Fibroblast of the aortic adventitia (primary cell): ENCODE measurements around the gene PAXIP1. TPM values are rescaled to one million over a fixed set of nuclear protein-coding genes. Genes with fewer than 3 reads are reported as not detected.

ENCODE experiments used
- DNase-seq: peaks from one replicate; pipeline ENCODE4 v3.0.0-alpha.2; 2010; ENCODE audit warnings: low read depth
- H3K4me3 ChIP-seq: 2 replicates; pipeline ENCODE4 v1.5.1; 2011; ENCODE audit warnings: low read depth, mild to moderate bottlenecking, control low read depth, low read length, moderate library complexity
- CTCF ChIP-seq: IDR thresholded peaks from 2 replicates; pipeline ENCODE4 v1.5.1; 2011; ENCODE audit warnings: mild to moderate bottlenecking, low read length, control low read depth, inconsistent platforms; ENCODE audit not compliant: insufficient read depth
- total RNA-seq: library from RNA; depleted of rRNA; stranded (reverse); fragments of >200 nt; gene quantifications from 2 replicates; pipeline ENCODE4 v1.2.3, GENCODE V29; 2012; ENCODE audit warnings: low replicate concordance

The PAXIP1 gene
- total RNA-seq, 1 donor = 12.2 TPM

DNA sequence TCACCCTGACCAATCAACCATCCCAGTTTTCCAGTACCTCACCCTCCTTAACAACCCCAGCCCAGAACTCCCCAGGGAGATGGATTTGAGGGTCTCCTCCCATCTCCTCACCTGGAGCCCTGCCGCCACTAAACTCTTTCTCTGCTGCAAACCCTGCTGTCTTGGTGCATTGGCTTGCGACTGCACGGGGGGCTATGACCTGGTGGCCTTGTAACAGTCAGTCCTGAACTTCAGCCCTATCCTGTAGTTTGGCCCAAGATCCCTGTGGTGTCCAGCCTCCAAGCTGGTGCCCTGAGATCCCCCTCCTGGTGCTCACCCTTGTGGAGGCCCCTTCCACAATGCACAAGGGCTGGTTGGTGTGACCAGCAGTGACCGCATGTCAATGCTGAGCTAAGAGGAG lies 91.9 kb downstream of the PAXIP1 start:
- no peak overlapping the region for H3K4me3 ChIP-seq
- no peak for TF ChIP-seq CTCF
- no peak for DNase-seq

GRCh38 chr7:154910125-154910524 lies 92.8 kb downstream of the PAXIP1 start:
- no peak for DNase-seq
- no peak overlapping the region for H3K4me3 ChIP-seq
- no peak for TF ChIP-seq CTCF

- DNase-seq = no peak
- TF ChIP-seq CTCF = no peak
- H3K4me3 ChIP-seq = no peak overlapping the region
Observed at GRCh38 chr7:154909241-154910105, 93.5 kb downstream of the PAXIP1 start.

- H3K4me3 ChIP-seq = no peak overlapping the region
- no peak for DNase-seq
- no peak for TF ChIP-seq CTCF
Observed at GRCh38 chr7:154907651-154908620, 95.0 kb downstream of the PAXIP1 start.

DNA sequence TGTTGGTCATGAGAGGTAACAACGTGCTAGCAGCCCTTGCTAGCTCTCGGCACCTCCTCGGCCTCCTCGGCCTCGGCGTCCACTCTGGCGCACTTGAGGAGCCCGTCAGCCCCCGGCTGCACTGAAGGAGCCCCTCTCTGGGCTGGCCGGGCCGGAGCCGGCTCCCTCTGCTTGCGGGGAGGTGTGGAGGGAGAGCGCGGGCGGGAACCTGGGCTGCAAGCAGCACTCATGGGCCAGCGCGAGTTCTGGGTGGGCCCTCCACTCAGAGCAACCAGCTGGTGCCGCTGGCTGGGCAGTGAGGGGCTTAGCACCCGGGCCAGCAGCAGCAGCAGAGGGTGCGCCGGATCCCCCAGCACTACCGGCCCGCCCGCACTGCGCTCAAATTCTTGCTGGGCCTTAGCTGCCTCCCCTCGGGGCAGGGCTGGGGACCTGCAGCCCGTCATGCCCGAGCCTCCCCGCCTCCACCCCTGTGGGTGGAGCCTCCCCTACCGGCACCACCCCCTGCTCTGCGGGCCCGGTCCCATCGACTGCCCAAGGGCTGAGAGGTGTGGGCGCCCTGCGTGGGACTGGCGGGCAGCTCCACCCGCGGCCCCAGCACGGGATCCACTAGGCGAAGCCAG lies 96.1 kb downstream of the PAXIP1 start:
- DNase-seq = no peak
- no peak for TF ChIP-seq CTCF
- no peak overlapping the region for H3K4me3 ChIP-seq

- no peak for DNase-seq
- TF ChIP-seq CTCF = no peak
Observed at GRCh38 chr7:154906201-154906600, 96.7 kb downstream of the PAXIP1 start.

More at GRCh38 chr7:154906201-154906600, 96.7 kb downstream of the PAXIP1 start:
- H3K4me3 ChIP-seq = no peak overlapping the region
